ENCODE measurements around the gene GALNT10.

GALNT10 gene

DNA sequence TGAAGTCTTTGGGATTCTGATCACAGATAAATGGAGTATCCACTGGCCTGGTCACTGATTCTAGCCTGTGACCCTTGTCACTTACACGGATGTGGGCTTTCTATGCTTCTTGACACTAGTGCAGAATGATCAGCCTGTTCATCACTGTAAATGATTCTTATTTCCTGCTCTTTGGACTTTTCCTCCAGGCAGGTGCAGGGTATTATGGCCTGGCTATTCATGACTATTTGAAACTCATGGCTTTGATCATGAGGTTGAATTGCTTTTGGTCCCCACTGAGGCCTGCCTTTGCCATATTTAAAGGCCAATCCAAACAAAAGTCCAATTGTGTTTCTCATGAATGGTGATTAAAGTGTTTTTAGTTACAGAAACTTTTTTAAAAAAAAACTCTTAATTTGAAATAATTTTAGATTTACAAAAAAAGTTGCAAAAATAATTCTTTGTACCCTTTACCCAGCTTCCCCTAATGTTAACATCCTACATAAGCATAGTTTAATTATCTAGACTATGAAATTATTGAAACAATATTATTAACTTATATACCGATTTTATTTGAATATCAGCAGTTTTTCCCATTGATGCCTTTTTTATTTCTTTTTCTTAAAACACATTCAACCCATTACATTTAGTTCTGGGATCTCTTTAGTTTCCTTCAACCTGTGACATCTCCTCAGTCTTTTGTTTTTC lies 68.1 kb downstream of the GALNT10 start:
- no peak overlapping the region for H3K27ac ChIP-seq
- TF ChIP-seq, protein P1, sequence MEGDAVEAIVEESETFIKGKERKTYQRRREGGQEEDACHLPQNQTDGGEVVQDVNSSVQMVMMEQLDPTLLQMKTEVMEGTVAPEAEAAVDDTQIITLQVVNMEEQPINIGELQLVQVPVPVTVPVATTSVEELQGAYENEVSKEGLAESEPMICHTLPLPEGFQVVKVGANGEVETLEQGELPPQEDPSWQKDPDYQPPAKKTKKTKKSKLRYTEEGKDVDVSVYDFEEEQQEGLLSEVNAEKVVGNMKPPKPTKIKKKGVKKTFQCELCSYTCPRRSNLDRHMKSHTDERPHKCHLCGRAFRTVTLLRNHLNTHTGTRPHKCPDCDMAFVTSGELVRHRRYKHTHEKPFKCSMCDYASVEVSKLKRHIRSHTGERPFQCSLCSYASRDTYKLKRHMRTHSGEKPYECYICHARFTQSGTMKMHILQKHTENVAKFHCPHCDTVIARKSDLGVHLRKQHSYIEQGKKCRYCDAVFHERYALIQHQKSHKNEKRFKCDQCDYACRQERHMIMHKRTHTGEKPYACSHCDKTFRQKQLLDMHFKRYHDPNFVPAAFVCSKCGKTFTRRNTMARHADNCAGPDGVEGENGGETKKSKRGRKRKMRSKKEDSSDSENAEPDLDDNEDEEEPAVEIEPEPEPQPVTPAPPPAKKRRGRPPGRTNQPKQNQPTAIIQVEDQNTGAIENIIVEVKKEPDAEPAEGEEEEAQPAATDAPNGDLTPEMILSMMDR (conservative IDR thresholded peaks at IDR 0.05), result no peak

DNA sequence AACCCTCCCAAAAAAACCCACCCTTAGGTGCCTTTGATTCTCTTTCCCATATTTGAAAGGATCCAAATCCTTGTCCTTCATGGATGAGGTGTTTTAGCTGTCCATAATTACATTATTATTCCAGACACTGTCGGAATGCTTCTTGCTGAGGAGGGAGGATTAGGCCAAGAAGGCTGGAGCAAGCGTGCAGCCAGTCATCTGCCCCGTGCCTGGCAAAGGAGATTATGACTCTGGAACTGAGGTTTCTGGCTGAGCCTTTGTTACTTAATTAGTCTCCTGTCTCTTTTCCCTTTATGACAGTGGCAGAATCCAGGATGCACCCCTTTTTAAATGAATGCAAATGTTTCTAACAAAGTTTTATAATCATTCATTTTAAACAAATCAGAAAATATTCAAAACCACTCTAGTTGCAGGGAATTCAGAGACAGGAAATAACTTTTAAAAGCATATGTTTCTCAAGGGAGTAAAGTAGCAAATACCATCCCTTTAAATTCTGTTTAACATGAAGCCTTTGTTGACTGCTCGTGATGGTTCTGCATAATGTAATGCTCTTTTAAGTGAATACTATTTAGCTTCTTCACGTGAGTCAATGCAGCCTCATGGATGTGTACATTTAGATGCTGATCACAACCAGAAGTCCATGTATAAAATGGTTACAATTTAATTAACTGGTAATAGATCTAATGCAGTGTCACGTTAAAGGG lies 69.8 kb downstream of the GALNT10 start:
- TF ChIP-seq, protein P1 (conservative IDR thresholded peaks at IDR 0.05), result no peak
- no peak overlapping the region for H3K27ac ChIP-seq

DNA sequence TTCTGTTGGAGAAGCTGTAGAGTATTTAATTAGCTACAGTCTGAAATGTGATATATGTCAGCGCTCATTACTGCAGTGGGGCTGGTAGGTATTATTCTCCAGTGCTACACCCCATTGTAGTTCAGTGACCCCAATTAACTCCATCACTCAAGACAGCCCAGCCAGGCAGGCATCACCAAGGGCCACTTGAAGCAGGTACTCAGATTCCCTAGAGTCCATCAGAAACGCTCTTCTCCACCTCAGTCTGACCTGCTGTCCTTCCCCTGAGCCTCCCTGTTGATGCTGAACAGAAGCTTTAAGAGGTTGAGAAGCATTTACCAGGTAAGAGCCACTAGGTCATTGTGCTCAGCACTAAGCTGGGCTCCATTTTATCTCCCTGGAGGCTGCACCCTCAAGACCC lies 71.8 kb downstream of the GALNT10 start:
- TF ChIP-seq, protein P1 (conservative IDR thresholded peaks at IDR 0.05), result no peak
- no peak overlapping the region for H3K27ac ChIP-seq

DNA sequence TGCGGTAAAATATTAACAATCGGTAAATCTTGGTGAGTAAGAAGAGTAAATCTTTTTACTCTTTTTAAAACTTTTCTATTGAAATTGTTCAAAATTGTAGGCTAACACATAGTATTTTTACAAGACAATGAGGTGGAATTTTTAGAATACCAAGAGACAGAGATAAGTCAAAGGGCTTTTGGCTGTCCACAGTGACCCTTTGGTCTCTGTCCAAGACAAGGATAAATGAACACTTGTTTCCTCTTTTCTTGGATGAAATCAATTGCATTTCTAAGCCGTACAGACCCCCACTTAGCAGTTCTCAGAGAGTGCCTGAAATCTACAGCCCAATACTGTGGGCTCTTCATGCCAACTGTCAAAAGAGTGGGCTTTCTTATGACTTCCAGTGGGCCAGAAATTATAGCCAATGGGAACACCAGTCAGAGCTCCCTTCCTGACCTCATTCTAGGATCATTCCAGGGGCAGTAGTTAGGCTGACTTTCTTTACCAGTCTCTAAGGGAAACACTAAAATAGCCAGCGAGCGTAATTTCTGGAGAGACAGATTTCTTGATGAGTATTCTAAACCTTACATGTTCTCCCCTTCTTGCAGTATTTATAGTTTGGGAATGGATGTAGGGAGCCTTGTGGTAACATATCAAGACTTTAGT lies 74.1 kb downstream of the GALNT10 start:
- TF ChIP-seq, protein P1 (conservative IDR thresholded peaks at IDR 0.05), result no peak
- H3K27ac ChIP-seq, result no peak overlapping the region

DNA sequence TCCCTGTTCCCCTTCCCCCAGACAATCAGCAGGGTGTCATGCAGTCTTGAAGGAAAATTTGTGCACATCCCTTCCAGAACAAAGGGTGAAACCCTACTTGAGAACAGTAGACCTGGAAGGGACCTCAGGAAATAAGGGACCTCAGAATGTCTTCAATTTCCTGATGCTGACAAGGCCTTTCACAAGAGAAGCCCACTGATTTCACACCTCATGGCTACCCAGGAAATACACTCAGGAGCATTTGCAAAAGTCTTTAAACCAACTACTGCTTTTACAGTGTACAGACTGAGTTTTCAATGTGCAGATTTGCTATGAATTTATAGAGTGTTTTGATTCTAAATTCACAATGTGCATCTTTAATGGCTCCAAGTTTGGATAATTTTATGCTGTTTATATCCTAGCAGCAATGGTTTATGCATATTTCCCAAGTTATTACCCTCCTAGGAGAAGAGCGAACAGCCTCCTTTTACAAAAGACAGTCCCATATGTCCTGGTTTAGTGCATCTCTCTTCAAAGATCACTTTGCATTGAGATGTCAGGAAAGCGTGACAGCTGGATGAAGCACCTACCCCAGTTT lies 74.8 kb downstream of the GALNT10 start:
- TF ChIP-seq, protein P1 (conservative IDR thresholded peaks at IDR 0.05), result no peak
- H3K27ac ChIP-seq, result no peak overlapping the region

DNA sequence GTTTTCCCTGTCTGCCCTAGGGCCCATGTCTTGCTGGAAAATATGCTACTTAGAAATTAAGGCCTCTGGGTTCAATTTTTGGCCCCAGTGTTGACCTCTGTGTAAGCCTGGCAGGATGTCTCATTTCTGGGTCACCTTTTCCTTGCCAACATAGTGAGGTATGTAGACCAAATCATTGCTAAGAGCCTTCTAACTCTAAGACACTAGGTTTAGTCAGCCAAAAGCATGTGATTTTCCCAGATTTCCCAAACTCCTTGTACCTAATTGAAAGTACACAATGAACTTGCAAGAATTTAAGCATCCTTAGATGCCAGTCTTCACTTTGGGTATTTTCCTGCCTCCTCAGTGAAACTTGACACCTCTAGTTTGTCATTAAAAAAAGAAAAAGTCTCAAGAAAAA lies 77.0 kb downstream of the GALNT10 start:
- TF ChIP-seq, protein P1 (conservative IDR thresholded peaks at IDR 0.05), result no peak

DNA sequence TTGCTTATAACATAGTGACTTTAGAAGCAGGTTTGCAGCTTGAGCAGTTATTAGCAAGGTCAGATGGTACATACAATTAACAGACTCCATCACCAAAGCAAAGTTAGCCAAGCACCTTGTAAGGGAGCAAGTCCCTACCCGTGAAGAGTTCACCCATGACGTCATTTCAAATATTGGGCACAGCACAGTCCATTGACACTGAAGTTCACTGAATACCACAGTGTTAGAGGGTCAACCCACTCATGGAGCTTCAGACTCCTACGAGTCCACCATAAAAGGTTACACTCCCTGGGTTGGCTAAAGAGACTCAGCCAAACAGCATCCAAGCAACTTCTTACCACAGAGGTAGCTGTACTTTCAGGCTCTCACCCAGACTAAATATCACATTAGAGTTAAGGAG lies 77.5 kb downstream of the GALNT10 start:
- TF ChIP-seq, protein P1 (conservative IDR thresholded peaks at IDR 0.05), result no peak
- no peak overlapping the region for H3K27ac ChIP-seq

More for the DNA sequence above, 77.0 kb downstream of the GALNT10 start:
- H3K27ac ChIP-seq, result no peak overlapping the region
